ENCODE measurements around the gene JAZF1.
"Not testable (repeated sequence)": the region's sequence is repeated elsewhere in the genome, so short reads cannot be mapped to it uniquely, and the experiment has no call there.

JAZF1 gene

GRCh38 chr7:27925573-27926201, 254.9 kb downstream of the JAZF1 start:
- no peak for DNase-seq

- no peak for DNase-seq
These were observed 257.0 kb downstream of the JAZF1 start for GRCh38 chr7:27923642-27923980.

GRCh38 chr7:27922907-27923641, 257.5 kb downstream of the JAZF1 start:
- no peak for DNase-seq

- DNase-seq: not testable (repeated sequence)
These were observed 258.2 kb downstream of the JAZF1 start for GRCh38 chr7:27922389-27922788.

DNA sequence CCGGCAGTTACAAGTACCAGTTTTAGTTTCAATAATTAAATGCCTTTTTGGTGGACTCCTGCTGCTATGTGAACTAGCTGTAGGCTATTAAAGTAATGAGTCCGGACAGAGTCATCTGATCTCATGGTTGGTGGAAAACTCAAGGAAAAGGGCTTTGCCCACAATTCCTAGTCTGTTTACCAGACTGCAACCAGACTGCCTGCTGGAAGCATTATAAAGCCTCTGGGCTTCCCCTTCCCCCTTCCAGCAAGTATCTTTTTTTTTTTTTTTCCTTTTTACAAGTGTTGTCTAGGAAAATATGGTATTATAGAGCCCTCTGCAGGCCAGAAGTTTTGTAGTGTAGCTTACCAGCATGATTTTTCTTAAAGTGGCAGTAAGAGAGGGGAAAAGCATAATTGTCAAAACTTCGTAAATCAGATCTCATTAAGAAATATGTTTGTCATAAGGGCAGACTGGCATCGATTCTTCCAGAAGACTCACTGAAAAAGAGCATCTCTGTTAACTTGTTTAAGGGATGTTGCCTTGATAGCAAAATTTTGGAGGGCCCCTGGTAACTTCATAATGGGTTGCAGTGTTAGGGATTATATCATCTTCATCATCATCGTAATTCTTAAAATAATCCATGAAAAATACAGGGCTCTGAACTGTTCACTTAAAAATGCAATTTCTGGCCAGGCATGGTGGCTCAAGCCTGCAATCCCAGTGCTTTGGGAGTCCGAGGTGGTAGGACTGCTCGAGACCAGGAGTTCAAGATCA, 259.3 kb downstream of the JAZF1 start:
- peak; percentile 76 for DNase-seq

DNA sequence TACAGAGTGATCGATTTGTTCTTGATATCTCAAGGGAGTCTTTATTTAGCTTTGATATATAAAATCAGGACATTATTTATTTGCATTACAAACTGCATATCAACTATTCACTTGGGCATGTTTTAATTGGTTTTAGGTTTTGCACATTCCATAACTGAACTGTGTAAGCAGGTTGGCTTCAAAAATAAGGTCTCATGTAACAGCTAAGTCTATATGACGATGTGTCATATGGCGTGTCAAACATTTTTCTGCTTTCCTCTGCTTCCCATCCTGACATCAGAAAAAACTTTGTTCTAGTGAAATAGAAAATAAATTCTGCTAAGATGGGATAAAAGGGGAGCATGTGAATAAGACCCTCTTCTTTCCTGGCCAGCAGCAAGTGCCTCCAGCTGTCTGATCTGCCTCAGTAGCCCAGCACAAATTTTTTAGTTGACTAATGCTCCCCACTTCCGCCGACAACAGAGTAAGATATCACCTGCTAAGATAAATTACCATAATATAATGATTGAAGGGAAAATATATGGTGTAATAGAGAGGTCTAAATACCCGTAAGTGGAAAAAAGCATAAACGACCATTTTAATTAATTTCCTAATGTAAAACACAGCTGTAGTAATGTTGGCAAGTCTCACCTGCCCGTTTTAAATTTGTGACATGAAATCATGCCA, 260.2 kb downstream of the JAZF1 start:
- DNase-seq: no peak

GRCh38 chr7:27918503-27918902, 262.1 kb downstream of the JAZF1 start:
- no peak for DNase-seq

- no peak for DNase-seq
These were observed 262.8 kb downstream of the JAZF1 start for GRCh38 chr7:27917774-27918314.

DNA sequence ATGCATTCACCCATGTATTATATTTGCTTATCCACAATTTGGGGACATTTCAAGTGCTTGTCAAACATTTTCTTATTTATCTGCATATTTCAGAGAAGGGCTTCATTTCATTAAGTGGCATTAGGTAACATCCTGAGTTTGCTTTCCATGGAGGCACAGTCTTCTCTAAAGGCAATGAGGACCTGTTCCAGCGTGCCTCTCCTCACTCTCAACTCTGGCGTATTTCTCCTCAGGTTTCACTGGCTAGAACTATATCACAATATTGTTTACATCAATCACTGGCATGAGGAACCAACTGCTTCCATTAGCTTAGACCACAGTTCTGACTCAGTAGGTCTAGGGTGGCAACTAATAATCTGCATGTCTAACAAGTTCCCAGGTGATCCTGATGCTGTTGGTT, 263.5 kb downstream of the JAZF1 start:
- DNase-seq: peak; percentile 18

- DNase-seq: no peak
These were observed 264.2 kb downstream of the JAZF1 start for GRCh38 chr7:27916372-27916771.

- DNase-seq: no peak
These were observed 266.2 kb downstream of the JAZF1 start for GRCh38 chr7:27914409-27914808.

DNA sequence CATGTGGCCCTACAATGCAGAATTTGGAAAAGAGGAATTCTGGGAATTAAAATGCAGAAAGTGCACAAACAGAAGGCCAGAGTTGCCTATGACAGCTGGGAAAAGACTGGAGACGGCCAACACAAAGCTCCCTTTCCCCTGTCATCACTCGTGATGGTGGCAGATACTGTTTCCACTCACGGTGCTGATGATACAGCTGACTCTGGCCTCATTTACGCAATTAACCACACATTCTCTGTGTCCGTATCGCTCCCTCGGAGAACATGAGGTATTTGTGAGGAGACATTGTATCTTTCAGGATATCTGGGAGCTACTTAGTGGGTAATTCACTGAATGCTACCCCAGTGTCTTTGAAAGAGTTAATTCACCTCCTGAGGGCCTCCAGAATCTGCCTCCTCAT, 267.8 kb downstream of the JAZF1 start:
- no peak for DNase-seq

- DNase-seq: no peak
These were observed 268.7 kb downstream of the JAZF1 start for GRCh38 chr7:27911920-27912319.

GRCh38 chr7:27910326-27910725, 270.3 kb downstream of the JAZF1 start:
- DNase-seq: no peak

DNA sequence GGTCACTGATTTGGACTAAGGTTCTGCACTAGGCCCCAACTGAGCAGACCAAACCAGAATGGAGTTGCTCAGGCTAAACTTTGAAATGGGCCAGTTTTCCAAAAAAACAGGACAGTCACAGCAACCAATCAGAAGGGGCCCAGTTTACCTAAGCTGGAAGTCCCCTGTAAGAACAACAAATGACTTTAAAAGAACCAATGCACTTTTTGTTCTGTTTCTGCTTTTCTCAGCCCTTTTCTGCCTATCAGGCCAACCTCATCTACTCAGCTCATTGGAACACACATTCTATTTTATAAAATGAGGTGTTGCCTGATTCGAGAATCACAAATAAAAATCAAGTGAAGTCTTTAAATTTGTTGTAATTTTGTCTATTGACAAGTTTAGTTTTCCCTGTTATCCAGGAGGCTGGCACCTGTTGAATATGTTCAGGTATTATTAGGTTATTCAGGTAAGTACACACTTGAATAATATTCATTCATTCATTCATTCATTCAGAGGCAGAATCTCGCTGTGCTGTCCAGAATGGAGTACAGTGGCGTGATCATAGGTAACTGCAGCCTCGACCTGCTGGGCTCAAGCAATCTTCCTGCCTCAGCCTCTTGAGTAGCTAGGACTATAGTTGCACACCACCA, 271.9 kb downstream of the JAZF1 start:
- no peak for DNase-seq

DNA sequence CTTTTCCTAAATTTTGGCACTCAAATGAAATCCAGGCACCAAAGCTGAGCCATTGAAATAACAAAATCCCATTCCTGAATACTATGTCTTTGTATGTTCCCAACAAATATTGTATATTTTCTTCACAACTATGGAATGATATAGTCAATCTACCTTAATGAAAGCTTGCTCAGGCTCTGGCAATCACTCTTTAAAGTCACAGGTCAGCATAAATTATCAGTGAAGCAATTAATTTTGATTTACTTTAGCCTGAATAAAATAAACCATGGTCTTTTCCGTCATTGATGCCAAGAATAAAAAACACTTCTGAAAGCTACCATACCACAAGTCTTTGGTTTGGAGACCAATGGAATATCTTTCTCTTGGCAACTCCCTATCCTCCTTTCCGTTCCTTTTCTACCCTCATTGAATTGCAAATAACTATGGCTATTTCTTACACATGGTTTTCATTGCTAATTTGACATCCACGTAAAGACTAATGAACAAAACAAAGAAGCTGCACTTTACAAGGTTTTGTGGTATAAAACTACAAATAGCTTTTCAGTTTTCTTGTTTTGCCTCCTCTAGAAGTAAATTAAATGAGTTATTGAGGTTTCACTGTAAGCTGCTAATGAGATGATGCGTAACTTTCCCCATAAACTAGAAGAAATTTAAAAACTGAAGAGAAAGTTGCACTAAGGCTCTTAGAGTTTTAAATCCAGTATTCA, 274.1 kb downstream of the JAZF1 start:
- DNase-seq: no peak

GRCh38 chr7:27905951-27906350, 274.6 kb downstream of the JAZF1 start:
- no peak for DNase-seq

- DNase-seq: no peak
These were observed 279.4 kb downstream of the JAZF1 start for GRCh38 chr7:27901028-27901760.

GRCh38 chr7:27900006-27900405, 280.6 kb downstream of the JAZF1 start:
- no peak for DNase-seq

DNA sequence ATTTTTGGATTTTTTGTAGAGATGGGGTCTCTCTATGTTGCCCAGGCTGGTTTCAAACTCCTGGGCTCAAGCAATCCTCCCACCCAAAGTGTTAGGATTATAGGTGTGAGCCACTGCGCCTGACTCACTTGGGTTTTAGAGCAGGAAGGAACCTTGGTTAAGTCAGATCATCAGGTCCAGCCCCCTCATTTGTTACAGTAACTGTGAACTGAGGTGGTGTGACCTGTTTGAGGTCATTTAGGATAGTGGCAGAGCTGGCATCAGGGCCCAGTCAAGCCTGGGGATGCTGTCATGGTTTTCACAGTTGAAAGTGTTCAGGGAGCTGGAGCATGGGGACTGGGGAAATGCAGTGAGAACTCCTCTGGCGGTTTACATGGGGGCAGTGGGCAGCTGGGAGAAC, 281.0 kb downstream of the JAZF1 start:
- no peak for DNase-seq

GRCh38 chr7:27897441-27897847, 283.2 kb downstream of the JAZF1 start:
- DNase-seq: no peak

Measured in NCI-H1105 (cell line).